ENCODE data around the gene LOXHD1. TPM values are rescaled to one million over a fixed set of nuclear protein-coding genes. Genes with fewer than 3 reads are reported as not detected.

The LOXHD1 gene
- total and polyA plus RNA-seq, 2 of the 4 experiments (the other 2 are of a cell fraction): not detected

DNA sequence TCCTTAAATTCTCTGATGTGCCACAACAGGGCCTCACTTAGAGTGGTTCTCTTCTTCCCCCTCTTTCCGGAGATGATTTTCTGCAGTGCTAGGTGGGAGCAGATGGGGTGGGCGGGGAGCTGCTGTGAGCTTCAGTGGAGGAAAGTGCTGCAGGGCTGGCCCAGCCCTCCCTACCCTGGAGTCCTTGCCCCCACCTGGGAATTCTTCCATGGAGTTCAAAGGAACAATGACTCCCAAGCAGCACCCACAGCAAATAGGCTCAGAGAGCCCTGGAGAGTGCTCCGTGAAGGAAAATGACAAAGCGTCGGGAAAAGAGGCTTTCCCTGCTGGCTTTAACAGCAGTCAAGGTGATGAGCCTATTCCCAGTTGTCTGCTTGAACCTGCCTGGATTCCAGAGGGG, 28.8 kb downstream of the LOXHD1 start:
- no peaks in the 10 kb centered on the region for H3K27me3 ChIP-seq (ENCODE audit: control insufficient read depth, insufficient read depth, low read length)
- H2BK120ac ChIP-seq (ENCODE audit: low read depth, low read length): no peak overlapping the region
- H3K27ac ChIP-seq (ENCODE audit: insufficient read depth, low read length): no peak overlapping the region
- no peak overlapping the region for H4K5ac ChIP-seq (ENCODE audit: low read depth, low read length)
- DNase-seq: no peak
- no peaks in the 10 kb centered on the region for H3K9me3 ChIP-seq (ENCODE audit: control insufficient read depth, insufficient read depth, low read length)
- in situ Hi-C loops (cut with MboI; ENCODE audit: low sequenced_read_pairs) (no loop called here), intact Hi-C loops (cut with micrococcal nuclease) (no loop called here), dilution Hi-C loops (cut with HindIII; ENCODE audit: low sequenced_read_pairs, unreplicated experiment) (no loop called here)
- TF ChIP-seq SMC3 (IDR thresholded peaks at IDR 0.05; ENCODE audit: low read depth, low read length): no peak
- no peak for TF ChIP-seq POLR2A (IDR thresholded peaks at IDR 0.05; ENCODE audit: low read depth, low read length)
- TF ChIP-seq MXI1 (IDR thresholded peaks at IDR 0.05; ENCODE audit: borderline replicate concordance, low read depth, low read length): no peak
- TF ChIP-seq CHD1 (IDR thresholded peaks at IDR 0.05; ENCODE audit: low read depth, low read length): no peak
- TF ChIP-seq, protein P1, sequence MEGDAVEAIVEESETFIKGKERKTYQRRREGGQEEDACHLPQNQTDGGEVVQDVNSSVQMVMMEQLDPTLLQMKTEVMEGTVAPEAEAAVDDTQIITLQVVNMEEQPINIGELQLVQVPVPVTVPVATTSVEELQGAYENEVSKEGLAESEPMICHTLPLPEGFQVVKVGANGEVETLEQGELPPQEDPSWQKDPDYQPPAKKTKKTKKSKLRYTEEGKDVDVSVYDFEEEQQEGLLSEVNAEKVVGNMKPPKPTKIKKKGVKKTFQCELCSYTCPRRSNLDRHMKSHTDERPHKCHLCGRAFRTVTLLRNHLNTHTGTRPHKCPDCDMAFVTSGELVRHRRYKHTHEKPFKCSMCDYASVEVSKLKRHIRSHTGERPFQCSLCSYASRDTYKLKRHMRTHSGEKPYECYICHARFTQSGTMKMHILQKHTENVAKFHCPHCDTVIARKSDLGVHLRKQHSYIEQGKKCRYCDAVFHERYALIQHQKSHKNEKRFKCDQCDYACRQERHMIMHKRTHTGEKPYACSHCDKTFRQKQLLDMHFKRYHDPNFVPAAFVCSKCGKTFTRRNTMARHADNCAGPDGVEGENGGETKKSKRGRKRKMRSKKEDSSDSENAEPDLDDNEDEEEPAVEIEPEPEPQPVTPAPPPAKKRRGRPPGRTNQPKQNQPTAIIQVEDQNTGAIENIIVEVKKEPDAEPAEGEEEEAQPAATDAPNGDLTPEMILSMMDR (conservative IDR thresholded peaks at IDR 0.05; ENCODE audit: low read depth, low read length): no peak
- no peak for TF ChIP-seq BHLHE40 (IDR thresholded peaks at IDR 0.05; ENCODE audit: low read depth, low read length)
- TF ChIP-seq RFX5 (IDR thresholded peaks at IDR 0.05; ENCODE audit: low read depth, low read length): no peak
- H3K36me3 ChIP-seq (ENCODE audit: control insufficient read depth, insufficient read depth, low read length): no peaks in the 10 kb centered on the region
- no TSS peak for BruUV-seq (replicated peaks)
- no peak overlapping the region for H2AFZ ChIP-seq (replicated peaks; ENCODE audit: low read length, poor library complexity)
- H4K91ac ChIP-seq (ENCODE audit: insufficient read depth, low read depth, low read length): no peak overlapping the region
- H3K56ac ChIP-seq (ENCODE audit: extremely low read depth, insufficient read depth, low read length): no peak overlapping the region
- no peak overlapping the region for H3K9ac ChIP-seq (ENCODE audit: low read depth, low read length)
- CTCF ChIA-PET: no interaction called here
- H4K8ac ChIP-seq (ENCODE audit: low read depth in 2 of 2, low read length in 2 of 2): no peak overlapping the region
- no peaks in the 10 kb centered on the region for H4K20me1 ChIP-seq (ENCODE audit: insufficient read depth, low read length)
- no peak for ATAC-seq (ENCODE audit: low read depth)
- WGBS, 2 experiments (ENCODE audit: extremely low coverage in 2 of 2, insufficient read length in 1 of 2): 42% methylated on average over 3 of the region's 5 CpGs; no CpG with 5 or more reads in 1 of the 2 experiments
- H3K18ac ChIP-seq (ENCODE audit: low read depth, low read length): no peak overlapping the region
- H2AK9ac ChIP-seq (replicated peaks; ENCODE audit: low read depth, low read length, poor library complexity): no peak overlapping the region
- no peaks in the 10 kb centered on the region for H3K9me1 ChIP-seq (ENCODE audit: insufficient read depth, low read length)
- H2BK5ac ChIP-seq (ENCODE audit: low read depth, low read length, poor library complexity, severe bottlenecking): no peak overlapping the region
- H3K4ac ChIP-seq (ENCODE audit: low read depth, low read length): no peak overlapping the region
- POLR2A ChIA-PET (ENCODE audit: unreplicated experiment): no interaction called here
- H3K4me3 ChIP-seq (ENCODE audit: insufficient read depth, low read depth, low read length): no peak overlapping the region
- H3K4me1 ChIP-seq (ENCODE audit: control insufficient read depth, insufficient read depth, low read length): no peaks in the 10 kb centered on the region
- no peak overlapping the region for H3K14ac ChIP-seq (replicated peaks; ENCODE audit: low read depth, low read length)
- no peak overlapping the region for H2BK15ac ChIP-seq (ENCODE audit: low read depth, low read length)
- H2AK5ac ChIP-seq (ENCODE audit: low read depth, low read length): no peak overlapping the region
- no peak overlapping the region for H3K4me2 ChIP-seq (ENCODE audit: low read depth, low read length)
- H3K23ac ChIP-seq (ENCODE audit: low read depth, low read length): no peak overlapping the region
- no peaks in the 10 kb centered on the region for H3K79me1 ChIP-seq (ENCODE audit: low read depth in 1 of 2, low read length in 2 of 2)
- no peak overlapping the region for H2BK20ac ChIP-seq (ENCODE audit: low read depth, low read length)
